ENCODE measurements around the gene IL17B. TPM values are rescaled to one million over a fixed set of nuclear protein-coding genes. Genes with fewer than 3 reads are reported as not detected.

IL17B gene
- total RNA-seq, 1 donor from 2014 or later, result not detected

GRCh38 chr5:149407323-149408251 lies 28.5 kb upstream of the IL17B start:
- H3K36me3 Mint-ChIP-seq (ENCODE audit: unreplicated experiment), result peaks cover 13% of the 10 kb centered on the region
- no peak for TF ChIP-seq CTCF (IDR thresholded peaks at IDR 0.05)
- H3K27me3 Mint-ChIP-seq (ENCODE audit: unreplicated experiment), result no peaks in the 10 kb centered on the region
- H3K27ac Mint-ChIP-seq (ENCODE audit: unreplicated experiment), result peak overlapping the region; percentile 93
- no peaks in the 10 kb centered on the region for H3K9me3 Mint-ChIP-seq (ENCODE audit: unreplicated experiment)
- H3K4me1 Mint-ChIP-seq (ENCODE audit: unreplicated experiment), result peaks cover 82% of the 10 kb centered on the region
- no peak for DNase-seq (ENCODE audit: extremely low spot score, unreplicated experiment)
- peak overlapping the region; percentile 91 for H3K4me3 Mint-ChIP-seq (ENCODE audit: unreplicated experiment)

GRCh38 chr5:149406979-149407306 lies 27.9 kb upstream of the IL17B start:
- no peaks in the 10 kb centered on the region for H3K27me3 Mint-ChIP-seq (ENCODE audit: unreplicated experiment)
- H3K4me1 Mint-ChIP-seq (ENCODE audit: unreplicated experiment), result peaks cover 76% of the 10 kb centered on the region
- H3K27ac Mint-ChIP-seq (ENCODE audit: unreplicated experiment), result peak overlapping the region; percentile 93
- TF ChIP-seq CTCF (IDR thresholded peaks at IDR 0.05), result no peak
- H3K36me3 Mint-ChIP-seq (ENCODE audit: unreplicated experiment), result peaks cover 13% of the 10 kb centered on the region
- no peaks in the 10 kb centered on the region for H3K9me3 Mint-ChIP-seq (ENCODE audit: unreplicated experiment)
- DNase-seq (ENCODE audit: extremely low spot score, unreplicated experiment), result no peak
- H3K4me3 Mint-ChIP-seq (ENCODE audit: unreplicated experiment), result peak overlapping the region; percentile 91

- peak; percentile 37 for TF ChIP-seq CTCF (IDR thresholded peaks at IDR 0.05)
- DNase-seq (ENCODE audit: extremely low spot score, unreplicated experiment), result peak; percentile 95
- no peaks in the 10 kb centered on the region for H3K27me3 Mint-ChIP-seq (ENCODE audit: unreplicated experiment)
- H3K27ac Mint-ChIP-seq (ENCODE audit: unreplicated experiment), result peak overlapping the region; percentile 93
- peaks cover 74% of the 10 kb centered on the region for H3K4me1 Mint-ChIP-seq (ENCODE audit: unreplicated experiment)
- H3K9me3 Mint-ChIP-seq (ENCODE audit: unreplicated experiment), result no peaks in the 10 kb centered on the region
- H3K36me3 Mint-ChIP-seq (ENCODE audit: unreplicated experiment), result peaks cover 11% of the 10 kb centered on the region
- H3K4me3 Mint-ChIP-seq (ENCODE audit: unreplicated experiment), result peak overlapping the region; percentile 91
These were observed 27.3 kb upstream of the IL17B start for GRCh38 chr5:149406203-149406978.

- no peak for DNase-seq (ENCODE audit: extremely low spot score, unreplicated experiment)
- H3K4me3 Mint-ChIP-seq (ENCODE audit: unreplicated experiment), result peak overlapping the region; percentile 91
- H3K36me3 Mint-ChIP-seq (ENCODE audit: unreplicated experiment), result peaks cover 11% of the 10 kb centered on the region
- no peaks in the 10 kb centered on the region for H3K27me3 Mint-ChIP-seq (ENCODE audit: unreplicated experiment)
- no peaks in the 10 kb centered on the region for H3K9me3 Mint-ChIP-seq (ENCODE audit: unreplicated experiment)
- no peak for TF ChIP-seq CTCF (IDR thresholded peaks at IDR 0.05)
- peaks cover 72% of the 10 kb centered on the region for H3K4me1 Mint-ChIP-seq (ENCODE audit: unreplicated experiment)
- H3K27ac Mint-ChIP-seq (ENCODE audit: unreplicated experiment), result peak overlapping the region; percentile 93
These were observed 26.6 kb upstream of the IL17B start for GRCh38 chr5:149405550-149406202.

Data from osteocyte (in vitro differentiated cells).